Sigmoid colon (tissue), 3 donors: ENCODE data around the gene SCRG1.

Experiments used
- POLR2A ChIP-seq, 2 donors: fragments of 450-650 bp; IDR thresholded peaks; one replicate each; pipeline ENCODE4 v1.6.1; 2016; ENCODE audit warnings: antibody characterized with exemption in 2 of 2, mild to moderate bottlenecking in 2 of 2, moderate library complexity in 2 of 2
- TF ChIP-seq, protein P1 (sequence below), 4 experiments: fragments of 450-650 bp in 3 of 4; fragments of 200-600 bp in 1 of 4; IDR thresholded peaks; one replicate each; pipeline ENCODE4 v1.5.1; 2016 to 2019; ENCODE audit warnings: antibody characterized with exemption in 4 of 4, mild to moderate bottlenecking in 3 of 4, moderate library complexity in 2 of 4

DNA sequence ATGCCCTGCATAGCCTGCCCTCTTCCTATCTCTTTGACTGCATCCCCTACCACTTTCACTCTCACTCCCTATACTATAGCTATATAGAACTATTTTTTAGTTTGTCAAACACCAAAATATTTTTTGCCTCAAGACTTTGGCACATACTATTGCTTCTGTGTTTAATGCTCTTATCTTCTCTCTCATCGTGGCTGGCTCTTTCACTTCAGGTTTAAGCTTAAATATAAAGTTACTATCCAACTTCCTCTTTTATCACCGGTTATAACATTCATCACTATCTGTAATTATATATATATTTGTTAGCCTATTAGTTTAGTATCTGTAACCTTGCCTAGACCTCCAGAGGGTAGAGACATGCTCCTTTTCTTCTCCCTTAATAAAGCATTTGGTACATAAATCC, 53.3 kb downstream of the SCRG1 start:
- no peak for TF ChIP-seq POLR2A (IDR thresholded peaks at IDR 0.05)
- TF ChIP-seq, protein P1, sequence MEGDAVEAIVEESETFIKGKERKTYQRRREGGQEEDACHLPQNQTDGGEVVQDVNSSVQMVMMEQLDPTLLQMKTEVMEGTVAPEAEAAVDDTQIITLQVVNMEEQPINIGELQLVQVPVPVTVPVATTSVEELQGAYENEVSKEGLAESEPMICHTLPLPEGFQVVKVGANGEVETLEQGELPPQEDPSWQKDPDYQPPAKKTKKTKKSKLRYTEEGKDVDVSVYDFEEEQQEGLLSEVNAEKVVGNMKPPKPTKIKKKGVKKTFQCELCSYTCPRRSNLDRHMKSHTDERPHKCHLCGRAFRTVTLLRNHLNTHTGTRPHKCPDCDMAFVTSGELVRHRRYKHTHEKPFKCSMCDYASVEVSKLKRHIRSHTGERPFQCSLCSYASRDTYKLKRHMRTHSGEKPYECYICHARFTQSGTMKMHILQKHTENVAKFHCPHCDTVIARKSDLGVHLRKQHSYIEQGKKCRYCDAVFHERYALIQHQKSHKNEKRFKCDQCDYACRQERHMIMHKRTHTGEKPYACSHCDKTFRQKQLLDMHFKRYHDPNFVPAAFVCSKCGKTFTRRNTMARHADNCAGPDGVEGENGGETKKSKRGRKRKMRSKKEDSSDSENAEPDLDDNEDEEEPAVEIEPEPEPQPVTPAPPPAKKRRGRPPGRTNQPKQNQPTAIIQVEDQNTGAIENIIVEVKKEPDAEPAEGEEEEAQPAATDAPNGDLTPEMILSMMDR (IDR thresholded peaks at IDR 0.05), result no peak
